Neural progenitor cell (in vitro differentiated cells): ENCODE measurements around the gene MAP1LC3B2.
"Not testable (repeated sequence)": the region's sequence is repeated elsewhere in the genome, so short reads cannot be mapped to it uniquely, and the experiment has no call there.

Experiments used
- EZH2 ChIP-seq: fragments of 200-600 bp; sonication (generic); IDR thresholded peaks from 2 replicates; pipeline ENCODE4 v1.6.1; 2017; ENCODE audit warnings: antibody characterized with exemption, mild to moderate bottlenecking, moderate library complexity
- EZH2phosphoT487 ChIP-seq: fragments of 200-600 bp; sonication (generic); IDR thresholded peaks from 2 replicates; pipeline ENCODE4 v1.6.1; 2017; ENCODE audit warnings: antibody characterized with exemption

- TF ChIP-seq EZH2phosphoT487, EZH2: not testable (repeated sequence)
These were observed 16.6 kb downstream of the MAP1LC3B2 start for GRCh38 chr12:116575754-116576153.
